Suppressor macrophage treated with lipopolysaccharide for 1 hour (primary cell): ENCODE measurements around the gene SUFU.
"Not testable (repeated sequence)": the region's sequence is repeated elsewhere in the genome, so short reads cannot be mapped to it uniquely, and the experiment has no call there.

ENCODE experiments used
- DNase-seq, 3 donors: peaks; one replicate each; pipeline ENCODE4 v3.0.0-alpha.2; 2020 to 2022

SUFU gene

GRCh38 chr10:102654566-102654965, 150.8 kb downstream of the SUFU start:
- DNase-seq: no peak

GRCh38 chr10:102654969-102655368, 151.2 kb downstream of the SUFU start:
- no peak for DNase-seq

GRCh38 chr10:102656026-102656425, 152.3 kb downstream of the SUFU start:
- no peak for DNase-seq

GRCh38 chr10:102656791-102657371, 153.1 kb downstream of the SUFU start:
- DNase-seq: no peak

- DNase-seq: no peak
These were observed 153.7 kb downstream of the SUFU start for GRCh38 chr10:102657451-102657850.

- DNase-seq: peak in 1 of 3 donors; percentile 32
These were observed 154.4 kb downstream of the SUFU start for GRCh38 chr10:102657984-102658724.

- DNase-seq: no peak
These were observed 155.0 kb downstream of the SUFU start for GRCh38 chr10:102658802-102659201.

GRCh38 chr10:102660888-102661657, 157.3 kb downstream of the SUFU start:
- DNase-seq: peak; percentile 76 to 89 (median 77)

GRCh38 chr10:102661658-102662028, 157.9 kb downstream of the SUFU start:
- peak; percentile 79 to 84 (median 84) for DNase-seq

GRCh38 chr10:102665904-102666509, 162.2 kb downstream of the SUFU start:
- no peak for DNase-seq

GRCh38 chr10:102667411-102667810, 163.6 kb downstream of the SUFU start:
- not testable (repeated sequence) for DNase-seq

- DNase-seq: no peak
These were observed 164.7 kb downstream of the SUFU start for GRCh38 chr10:102668326-102669107.

GRCh38 chr10:102669206-102670064, 165.7 kb downstream of the SUFU start:
- DNase-seq: peak in 2 of 3 donors; percentile 40 to 50

GRCh38 chr10:102670065-102670670, 166.4 kb downstream of the SUFU start:
- DNase-seq: peak in 2 of 3 donors; percentile 48 to 58

- no peak for DNase-seq
These were observed 167.2 kb downstream of the SUFU start for GRCh38 chr10:102670871-102671434.

- DNase-seq: no peak
These were observed 169.6 kb downstream of the SUFU start for GRCh38 chr10:102673236-102673818.

- DNase-seq: peak; percentile 90 to 95 (median 93)
These were observed 170.2 kb downstream of the SUFU start for GRCh38 chr10:102673819-102674511.

GRCh38 chr10:102674566-102674965, 170.8 kb downstream of the SUFU start:
- DNase-seq: peak in 1 of 3 donors; percentile 36

- DNase-seq: peak in 1 of 3 donors; percentile 45
These were observed 171.4 kb downstream of the SUFU start for GRCh38 chr10:102675011-102675665.
